Stomach (tissue), 9 donors: ENCODE results near the gene DEFB128. TPM values are rescaled to one million over a fixed set of nuclear protein-coding genes. Genes with fewer than 3 reads are reported as not detected.

Experiments used
- DNase-seq, 2 donors: peaks; one replicate each; pipeline versions ENCODE4 v3.0.0 to v3.0.0-alpha.2; 2013 to 2019
- H3K27ac ChIP-seq, 5 donors: fragments of 200-600 bp in 4 of 5; sonication (generic) in 4 of 5; one replicate each; pipeline ENCODE4 v1.5.1; 2013 to 2019; ENCODE audit warnings: mild to moderate bottlenecking in 1 of 5, moderate library complexity in 1 of 5
- H3K27me3 ChIP-seq, 3 donors: fragments of 200-600 bp; sonication (generic); one replicate each; pipeline ENCODE4 v1.5.1; 2017 to 2019; ENCODE audit warnings: mixed run types in 1 of 3
- H3K36me3 ChIP-seq, 4 donors: fragments of 200-600 bp; sonication (generic); 1 replicate in 3 of 4; 2 replicates in 1 of 4; pipeline ENCODE4 v1.5.1; 2016 to 2019
- H3K4me1 ChIP-seq, 4 donors: fragments of 200-600 bp; sonication (generic); one replicate each; pipeline ENCODE4 v1.5.1; 2016 to 2019
- H3K4me3 ChIP-seq, 4 donors: fragments of 200-600 bp; sonication (generic) in 3 of 4; one replicate each; pipeline ENCODE4 v1.5.1; 2016 to 2019; ENCODE audit warnings: mild to moderate bottlenecking in 1 of 4
- H3K9me3 ChIP-seq, 4 donors: fragments of 200-600 bp; sonication (generic); one replicate each; pipeline ENCODE4 v1.5.1; 2016 to 2019
- EP300 ChIP-seq: sonication (generic); formaldehyde crosslinking; IDR thresholded peaks from one replicate; pipeline ENCODE4 v1.6.1; 2017; ENCODE audit warnings: antibody characterized with exemption
- POLR2A ChIP-seq, 4 donors: fragments of 450-650 bp; IDR thresholded peaks; one replicate each; pipeline ENCODE4 v1.6.1; 2016; ENCODE audit warnings: antibody characterized with exemption in 4 of 4, control low read depth in 2 of 4, mild to moderate bottlenecking in 1 of 4, moderate library complexity in 1 of 4
- POLR2AphosphoS5 ChIP-seq, 3 donors: sonication (generic); formaldehyde crosslinking; IDR thresholded peaks; one replicate each; pipeline ENCODE4 v1.6.1; 2016; ENCODE audit warnings: antibody characterized with exemption in 3 of 3
- WGBS, 5 donors: extraction: QIAGEN DNeasy Blood & Tissue Kit in 3 of 5; methylation state at CpG; one replicate each; pipeline versions ENCODE4 v1.1.5 to v1.1.7; 2013 to 2018; 5-methylcytosine and 5-hydroxymethylcytosine counted together
- intact Hi-C: fragments of 100-400 bp; cut with DNase I; formaldehyde crosslinking; loops from one replicate; pipeline ENCODE4 v1.15.1; 2023; ENCODE audit warnings: low total_unique reads
- polyA plus RNA-seq, 3 donors: library from polyadenylated mRNA; stranded (reverse); fragments of 200-250 nt; gene quantifications; one replicate each; pipeline ENCODE4 v1.2.3, GENCODE V29; 2013
- total RNA-seq, 5 donors: library from RNA; depleted of rRNA; stranded (reverse); fragments of >200 nt; gene quantifications; one replicate each; pipeline versions ENCODE4 v1.1.0 to v1.2.3, GENCODE V29; 2014 to 2016
- TF ChIP-seq, protein P1 (sequence below), 7 experiments: fragments of 450-650 bp in 4 of 7; fragments of 200-600 bp in 3 of 7; sonication (generic) in 3 of 7; IDR thresholded peaks; one replicate each; pipeline ENCODE4 v1.5.1; 2016 to 2019; ENCODE audit warnings: antibody characterized with exemption in 7 of 7, control low read depth in 2 of 7, mild to moderate bottlenecking in 1 of 7
- donor health status: healthy with polysubstance abuse.
- donor health status: Bipolar disorder and iron deficiency.
- donor health status: healthy.

The DEFB128 gene
- total and polyA plus RNA-seq, 8 donors, result not detected

DNA sequence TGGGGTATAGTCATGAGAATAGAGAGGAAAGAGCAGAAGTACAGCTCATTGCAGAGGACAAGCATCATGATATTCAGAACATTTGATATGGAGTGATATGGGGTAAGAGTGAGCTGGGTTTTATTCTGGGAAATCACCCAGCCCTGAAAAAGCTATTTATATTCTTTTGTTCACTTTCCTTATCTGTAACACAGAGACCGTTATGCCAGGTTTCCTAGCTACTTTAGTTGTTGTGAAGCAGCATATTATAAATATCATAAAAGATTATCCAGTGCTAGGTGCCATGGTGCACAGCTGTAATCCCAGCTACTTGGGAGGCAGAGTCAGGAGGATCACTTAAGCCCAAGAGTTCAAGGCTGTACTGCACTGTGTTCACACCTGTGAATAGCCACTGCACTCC, 27.8 kb upstream of the DEFB128 start:
- TF ChIP-seq POLR2AphosphoS5 (IDR thresholded peaks at IDR 0.05) (no peak), EP300 (no peak), POLR2A (IDR thresholded peaks at IDR 0.05) (no peak)
- TF ChIP-seq, protein P1, sequence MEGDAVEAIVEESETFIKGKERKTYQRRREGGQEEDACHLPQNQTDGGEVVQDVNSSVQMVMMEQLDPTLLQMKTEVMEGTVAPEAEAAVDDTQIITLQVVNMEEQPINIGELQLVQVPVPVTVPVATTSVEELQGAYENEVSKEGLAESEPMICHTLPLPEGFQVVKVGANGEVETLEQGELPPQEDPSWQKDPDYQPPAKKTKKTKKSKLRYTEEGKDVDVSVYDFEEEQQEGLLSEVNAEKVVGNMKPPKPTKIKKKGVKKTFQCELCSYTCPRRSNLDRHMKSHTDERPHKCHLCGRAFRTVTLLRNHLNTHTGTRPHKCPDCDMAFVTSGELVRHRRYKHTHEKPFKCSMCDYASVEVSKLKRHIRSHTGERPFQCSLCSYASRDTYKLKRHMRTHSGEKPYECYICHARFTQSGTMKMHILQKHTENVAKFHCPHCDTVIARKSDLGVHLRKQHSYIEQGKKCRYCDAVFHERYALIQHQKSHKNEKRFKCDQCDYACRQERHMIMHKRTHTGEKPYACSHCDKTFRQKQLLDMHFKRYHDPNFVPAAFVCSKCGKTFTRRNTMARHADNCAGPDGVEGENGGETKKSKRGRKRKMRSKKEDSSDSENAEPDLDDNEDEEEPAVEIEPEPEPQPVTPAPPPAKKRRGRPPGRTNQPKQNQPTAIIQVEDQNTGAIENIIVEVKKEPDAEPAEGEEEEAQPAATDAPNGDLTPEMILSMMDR (IDR thresholded peaks at IDR 0.05), result no peak
- intact Hi-C loops, result no loop called here
- Histone ChIP-seq H3K27me3 (peaks cover 0 to 28% (median 5%) of the 10 kb centered on the region in 3 donors), H3K4me3 (no peak overlapping the region), H3K4me1 (no peaks in the 10 kb centered on the region), H3K9me3 (no peaks in the 10 kb centered on the region), H3K36me3 (no peaks in the 10 kb centered on the region), H3K27ac (no peak overlapping the region)
- 16 to 34% (median 23%) methylated on average over 1 of the region's 1 CpG for WGBS, 5 donors
- no peak for DNase-seq

DNA sequence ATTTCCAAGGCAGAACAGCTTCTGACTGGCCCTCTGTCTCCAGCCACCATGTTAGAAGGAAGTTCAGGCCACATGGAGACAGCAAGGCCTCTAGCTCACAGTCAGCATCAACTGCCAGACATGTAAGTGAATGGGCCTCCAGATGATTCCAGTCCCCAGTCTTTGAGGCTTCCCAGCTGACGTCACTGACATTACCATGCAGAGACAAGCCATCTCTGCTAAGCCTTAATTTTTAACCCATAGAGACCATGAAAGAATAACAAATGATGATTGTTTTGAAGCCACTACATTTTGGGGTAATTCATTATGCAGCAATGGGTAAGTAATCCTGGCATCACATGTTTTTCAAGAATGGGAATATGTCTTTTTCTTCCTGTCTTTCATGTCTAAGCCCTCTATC, 26.3 kb upstream of the DEFB128 start:
- H3K4me1 ChIP-seq, result no peaks in the 10 kb centered on the region
- H3K9me3 ChIP-seq, result no peaks in the 10 kb centered on the region
- DNase-seq, result no peak
- intact Hi-C loops, result no loop called here
- TF ChIP-seq EP300 (no peak), POLR2A (IDR thresholded peaks at IDR 0.05) (no peak), POLR2AphosphoS5 (IDR thresholded peaks at IDR 0.05) (no peak)
- TF ChIP-seq, protein P1 (IDR thresholded peaks at IDR 0.05), result no peak
- 47 to 78% (median 61%) methylated on average over 1 of the region's 1 CpG for WGBS, 5 donors
- H3K27me3 ChIP-seq, result peaks cover 0 to 28% (median 5%) of the 10 kb centered on the region in 3 donors
- H3K27ac ChIP-seq, result no peak overlapping the region
- no peaks in the 10 kb centered on the region for H3K36me3 ChIP-seq
- H3K4me3 ChIP-seq, result no peak overlapping the region

DNA sequence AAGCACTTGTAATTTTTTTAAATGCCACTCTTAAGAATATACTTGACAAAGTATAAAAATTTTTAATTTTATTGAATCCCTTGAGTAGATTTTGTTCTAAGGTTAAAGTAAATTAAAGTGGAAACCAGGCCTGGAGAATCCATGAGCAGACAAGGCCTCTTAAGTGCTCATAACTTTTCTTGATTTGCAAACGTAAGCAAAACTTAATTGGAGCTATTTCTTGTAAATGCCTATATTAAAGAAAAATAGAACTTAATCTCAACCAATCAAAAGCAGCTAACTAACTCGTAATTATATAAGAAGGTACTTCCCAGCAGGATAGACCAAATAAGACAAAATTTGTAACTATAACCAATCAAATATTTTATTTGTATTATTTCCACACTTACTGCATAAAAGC, 24.9 kb upstream of the DEFB128 start:
- H3K36me3 ChIP-seq, result no peaks in the 10 kb centered on the region
- TF ChIP-seq, protein P1 (IDR thresholded peaks at IDR 0.05), result no peak
- no peak for TF ChIP-seq EP300
- no peak for TF ChIP-seq POLR2A (IDR thresholded peaks at IDR 0.05)
- TF ChIP-seq POLR2AphosphoS5 (IDR thresholded peaks at IDR 0.05), result no peak
- intact Hi-C loops, result no loop called here
- H3K4me3 ChIP-seq, result no peak overlapping the region
- H3K9me3 ChIP-seq, result no peaks in the 10 kb centered on the region
- H3K4me1 ChIP-seq, result no peaks in the 10 kb centered on the region
- peaks cover 0 to 23% (median 5%) of the 10 kb centered on the region in 3 donors for H3K27me3 ChIP-seq
- DNase-seq, result no peak
- 71 to 77% (median 73%) methylated on average over 2 of the region's 2 CpGs for WGBS, 5 donors
- no peak overlapping the region for H3K27ac ChIP-seq

DNA sequence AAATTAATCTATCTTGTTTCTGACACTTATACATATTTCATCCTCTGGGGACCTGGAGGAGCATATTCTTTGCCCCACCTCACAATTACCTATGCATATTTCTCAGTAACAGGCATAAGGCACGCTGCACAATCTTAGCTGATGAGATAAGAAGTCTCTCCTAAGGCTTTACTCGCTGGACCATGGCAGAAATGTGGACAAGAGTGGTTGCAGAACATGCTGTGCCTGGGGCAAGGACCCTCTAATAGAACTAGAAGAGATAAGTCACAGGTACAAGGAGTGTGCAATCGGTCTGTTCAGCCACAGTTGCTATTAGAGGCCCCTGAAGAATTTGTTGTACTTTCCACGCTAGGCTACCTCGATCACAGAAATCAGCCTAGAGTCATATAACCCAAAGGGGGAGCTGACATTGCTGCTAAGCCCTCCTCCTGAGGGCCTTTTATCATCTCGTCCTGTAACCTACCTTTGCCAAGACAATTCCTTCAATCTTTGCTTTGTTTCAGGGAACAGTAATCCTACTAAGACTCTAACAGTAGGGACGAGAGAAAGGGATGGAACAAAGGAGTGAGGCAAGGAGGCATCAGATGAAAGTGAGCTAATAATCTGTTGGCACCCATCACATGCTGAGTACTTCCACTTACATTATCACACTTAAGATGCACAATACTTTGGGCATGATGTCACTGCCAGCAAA, 21.4 kb upstream of the DEFB128 start:
- intact Hi-C loops, result no loop called here
- TF ChIP-seq POLR2A (IDR thresholded peaks at IDR 0.05), result no peak
- TF ChIP-seq, protein P1 (IDR thresholded peaks at IDR 0.05), result no peak
- TF ChIP-seq POLR2AphosphoS5 (IDR thresholded peaks at IDR 0.05), result no peak
- TF ChIP-seq EP300, result no peak
- WGBS, 5 donors, result 23 to 50% (median 35%) methylated on average over 7 of the region's 7 CpGs

More for the DNA sequence above, 21.4 kb upstream of the DEFB128 start:
- no peak for DNase-seq
- Histone ChIP-seq H3K4me3 (no peak overlapping the region), H3K27ac (no peak overlapping the region), H3K9me3 (no peaks in the 10 kb centered on the region), H3K4me1 (no peaks in the 10 kb centered on the region), H3K36me3 (no peaks in the 10 kb centered on the region), H3K27me3 (no peaks in the 10 kb centered on the region)
